Head of caudate nucleus (tissue), 42 donors: ENCODE data around the gene KCTD11.
"Not testable (repeated sequence)": the region's sequence is repeated elsewhere in the genome, so short reads cannot be mapped to it uniquely, and the experiment has no call there.

ENCODE experiments used
- DNase-seq, 42 donors: peaks; one replicate each; pipeline versions ENCODE4 v3.0.0 to v3.0.0-alpha.2; 2020 to 2021; ENCODE audit warnings: mixed read lengths in 7 of 42
- intact Hi-C: fragments of 100-400 bp; cut with DNase I; formaldehyde crosslinking; loops from one replicate; pipeline ENCODE4 v1.15.0; 2022

The KCTD11 gene

GRCh38 chr17:7336240-7337175 lies 15.5 kb upstream of the KCTD11 start, which contains the start of gene ACAP1:
Gene ACAP1 (plus strand): TSS chr17:7336529. CDS start chr17:7336735, 206 bp downstream.
- intact Hi-C loops, result no loop called here
- DNase-seq, result peak in 1 of 42 donors; percentile 35

GRCh38 chr17:7337600-7337999 lies 14.4 kb upstream of the KCTD11 start:
- intact Hi-C loops, DNase-seq: not testable (repeated sequence)

- intact Hi-C loops, result no loop called here
- no peak for DNase-seq
These were observed 11.8 kb upstream of the KCTD11 start for GRCh38 chr17:7340179-7340578.

GRCh38 chr17:7341842-7342241 lies 10.1 kb upstream of the KCTD11 start:
- DNase-seq, result no peak
- intact Hi-C loops, result no loop called here

GRCh38 chr17:7343250-7343649 lies 8.7 kb upstream of the KCTD11 start:
- no peak for DNase-seq
- intact Hi-C loops, result no loop called here

GRCh38 chr17:7346761-7347614 lies 5.0 kb upstream of the KCTD11 start:
- intact Hi-C loops, result no loop called here
- DNase-seq, result peak in 1 of 42 donors; percentile 4

- DNase-seq, result no peak
- intact Hi-C loops, result no loop called here
These were observed 4.1 kb upstream of the KCTD11 start for GRCh38 chr17:7347630-7348477.

GRCh38 chr17:7348478-7349242 lies 3.3 kb upstream of the KCTD11 start:
- no peak for DNase-seq
- intact Hi-C loops, result no loop called here

- DNase-seq, result peak in 1 of 42 donors; percentile 4
- intact Hi-C loops, result loop anchor here (5.0 to 10.0 kb wide), 4 partner anchors 40 to 222 kb away; partner anchors contain the start of genes CD68, FGF11, PLSCR3 and TMEM102
These were observed 534 bp downstream of the KCTD11 start for GRCh38 chr17:7352503-7352889.

- DNase-seq, result peak in 1 of 42 donors; percentile 3
- intact Hi-C loops, result loop anchor here (5.0 to 10.0 kb wide), 4 partner anchors 39 to 222 kb away; partner anchors contain the start of genes CD68, FGF11, PLSCR3 and TMEM102
These were observed 1.1 kb downstream of the KCTD11 start for GRCh38 chr17:7352910-7353635.

- intact Hi-C loops, result loop anchor here (5.0 to 10.0 kb wide), 4 partner anchors 38 to 220 kb away; partner anchors contain the start of genes CD68, FGF11, PLSCR3 and TMEM102
- DNase-seq, result peak in 5 of 42 donors; percentile 3 to 37 (median 30)
These were observed 2.4 kb downstream of the KCTD11 start for GRCh38 chr17:7354262-7354843.

GRCh38 chr17:7355053-7355452 lies 3.1 kb downstream of the KCTD11 start, which contains the start of gene TMEM95:
Gene TMEM95 (plus strand): TSS chr17:7355156. CDS start chr17:7355205, 49 bp downstream.
- peak; percentile 36 to 90 (median 77) for DNase-seq
- intact Hi-C loops, result loop anchor here (10.0 kb wide), 2 partner anchors 80 to 220 kb away; partner anchors contain the start of genes CD68, FGF11 and TMEM102

- intact Hi-C loops, result loop anchor here (10.0 kb wide), 2 partner anchors 79 to 219 kb away; partner anchors contain the start of genes CD68, FGF11 and TMEM102
- DNase-seq, result no peak
These were observed 3.6 kb downstream of the KCTD11 start for GRCh38 chr17:7355573-7355972.

- intact Hi-C loops, result loop anchor here (10.0 kb wide), 2 partner anchors 79 to 219 kb away; partner anchors contain the start of genes CD68, FGF11 and TMEM102
- peak; percentile 61 to 91 (median 80) for DNase-seq
These were observed 4.1 kb downstream of the KCTD11 start for GRCh38 chr17:7356072-7356549.

- intact Hi-C loops, result loop anchor here (10.0 kb wide), 2 partner anchors 78 to 218 kb away; partner anchors contain the start of genes CD68, FGF11 and TMEM102
- DNase-seq, result peak in 34 of 42 donors; percentile 22 to 81 (median 57)
These were observed 4.8 kb downstream of the KCTD11 start for GRCh38 chr17:7356756-7357155.

GRCh38 chr17:7357381-7357780 lies 5.4 kb downstream of the KCTD11 start:
- intact Hi-C loops, result loop anchor here (10.0 kb wide), 2 partner anchors 77 to 217 kb away; partner anchors contain the start of genes CD68, FGF11 and TMEM102
- no peak for DNase-seq
